ENCODE measurements around the gene SDK1. TPM values are rescaled to one million over a fixed set of nuclear protein-coding genes. Genes with fewer than 3 reads are reported as not detected.

The SDK1 gene
- total and polyA plus RNA-seq, 2 of the 8 experiments (the other 6 are each of a cell fraction or from before 2014, with no cell fraction given), result 3.3 to 7.2 TPM

GRCh38 chr7:3980300-3980643, 679.2 kb downstream of the SDK1 start:
- Histone ChIP-seq H2BK5ac (ENCODE audit: low read depth, low read length) (no peak overlapping the region; the same call in 1 of the 2 replicates), H3K56ac (replicated peaks; ENCODE audit: insufficient read length, low read depth, low read length) (no peak overlapping the region), H2BK15ac (ENCODE audit: low read length) (peak overlapping the region; percentile 95; the same call in 1 of the 2 replicates), H3K4me3 (ENCODE audit: extremely low read depth in 1 of 4, insufficient read depth in 2 of 4, low read depth in 3 of 4, low read length in 4 of 4) (no peak overlapping the region), H3K79me1 (ENCODE audit: low read depth, low read length) (no peaks in the 10 kb centered on the region), H3K27me3 (replicated peaks in 1 of 4; ENCODE audit: control insufficient read depth in 3 of 4, extremely low read depth in 1 of 4, insufficient read depth in 3 of 4, low read length in 3 of 4) (no peaks in the 10 kb centered on the region), H4K5ac (ENCODE audit: insufficient read length, low read depth, low read length) (no peak overlapping the region), H3K23me2 (ENCODE audit: low read depth, low read length) (no peaks in the 10 kb centered on the region), H3K79me2 (ENCODE audit: control insufficient read depth in 1 of 2, insufficient read depth in 2 of 2, low read length in 2 of 2) (no peaks in the 10 kb centered on the region), H3K4ac (replicated peaks; ENCODE audit: insufficient read length, low read depth, low read length) (no peak overlapping the region), H3K18ac (ENCODE audit: extremely low read depth, low read length) (no peak overlapping the region), H3K36me3 (ENCODE audit: control insufficient read depth in 2 of 4, insufficient read depth in 4 of 4, low read length in 3 of 4) (no peaks in the 10 kb centered on the region), H4K8ac (ENCODE audit: extremely low read depth, insufficient read depth, low read length) (no peak overlapping the region), H2AK5ac (ENCODE audit: low read depth, low read length) (no peak overlapping the region), H2AFZ (ENCODE audit: low read length) (peak overlapping the region; percentile 33; the same call in 1 of the 2 replicates), H3K4me1 (replicated peaks in 1 of 4; ENCODE audit: control insufficient read depth in 3 of 4, insufficient read depth in 4 of 4, low read length in 3 of 4) (peaks cover 1 to 11% (median 7%) of the 10 kb centered on the region in 4 experiments; a peak in 5 of 7 replicates), H3K23ac (ENCODE audit: insufficient read length) (no peak overlapping the region), H3K14ac (ENCODE audit: insufficient read length) (no peak overlapping the region), H3K4me2 (ENCODE audit: insufficient read depth in 1 of 2, low read depth in 2 of 2, low read length in 2 of 2) (peak overlapping the region in 1 of 2 experiments; percentile 11; a peak in 1 of 4 replicates), H4K91ac (replicated peaks; ENCODE audit: insufficient read length, low read length) (no peak overlapping the region), H3K9me3 (ENCODE audit: insufficient read depth in 2 of 2, low read depth in 1 of 2, low read length in 1 of 2) (no peaks in the 10 kb centered on the region; a peak in 1 of 4 replicates), H3K27ac (ENCODE audit: low read depth, low read length) (no peak overlapping the region), H2BK120ac (replicated peaks; ENCODE audit: low read depth, low read length) (no peak overlapping the region), H3K9ac (replicated peaks in 1 of 4; ENCODE audit: extremely low read depth in 1 of 4, low read depth in 3 of 4, low read length in 3 of 4) (peak overlapping the region in 2 of 4 experiments; percentile 8 to 32; a peak in 1 of 7 replicates), H2BK20ac (ENCODE audit: low read length) (no peak overlapping the region), H2BK12ac (ENCODE audit: low read depth, low read length) (no peak overlapping the region), H4K20me1 (replicated peaks in 1 of 2; ENCODE audit: control insufficient read depth in 1 of 2, insufficient read depth in 2 of 2, low read length in 2 of 2) (no peaks in the 10 kb centered on the region)
- POLR2A ChIA-PET (ENCODE audit: partially characterized antibody), result no interaction called here
- CTCF ChIA-PET (ENCODE audit: partially characterized antibody), result interaction anchor here (1.3 to 2.4 kb wide), 5 partner anchors 9 to 225 kb away, joined by 3 to 6 read pairs (median 4); no protein-coding TSS in a partner anchor
- peak; percentile 60; the same call in 1 of the 2 replicates for TF ChIP-seq JUND (IDR thresholded peaks at IDR 0.05; ENCODE audit: low read length)
- peak; percentile 77; the same call in 1 of the 2 replicates for TF ChIP-seq MAFK (IDR thresholded peaks at IDR 0.05; ENCODE audit: low read depth, low read length)
- TF ChIP-seq RAD21 (IDR thresholded peaks at IDR 0.05 in 1 of 2, conservative IDR thresholded peaks at IDR 0.05 in 1 of 2; ENCODE audit: low read depth in 2 of 2, low read length in 2 of 2), result no peak
- peak; percentile 81 for TF ChIP-seq BACH1 (IDR thresholded peaks at IDR 0.05; ENCODE audit: low read length)
- 58% methylated on average over 4 of the region's 4 CpGs; no CpG with 5 or more reads in 1 of the 2 experiments for WGBS, 2 experiments (ENCODE audit: extremely low coverage in 1 of 2, insufficient coverage in 1 of 2, insufficient read length in 1 of 2, insufficient replicate concordance in 2 of 2, low coverage in 1 of 2, low lambda C conversion rate in 2 of 2, missing lambda C conversion rate in 1 of 2)
- FAIRE-seq (peak; percentile 58), DNase-seq (ENCODE audit: low read depth in 1 of 2, low spot score in 2 of 2) (peak in 1 of 2 experiments; percentile 5)
